ENCODE results near the gene PRKD3.

- TF ChIP-seq CTCF (IDR thresholded peaks at IDR 0.05) (no peak), POLR2AphosphoS5 (IDR thresholded peaks at IDR 0.05; ENCODE audit: insufficient read depth in 1 of 2, low read depth in 1 of 2) (no peak)
These were observed 23.5 kb upstream of the PRKD3 start for GRCh38 chr2:37348155-37348554.

Measured in vagina (tissue), 2 donors.